ENCODE results near the gene CMTM1. TPM values are rescaled to one million over a fixed set of nuclear protein-coding genes. Genes with fewer than 3 reads are reported as not detected.
"Not testable (repeated sequence)": the region's sequence is repeated elsewhere in the genome, so short reads cannot be mapped to it uniquely, and the experiment has no call there.

CMTM1 gene
- total RNA-seq, 2 donors from 2014 or later: 3.8 to 5.3 TPM

GRCh38 chr16:66594739-66595138 lies 28.5 kb downstream of the CMTM1 start:
- H3K27me3 ChIP-seq (ENCODE audit: control insufficient read depth, insufficient read depth, low read length, poor library complexity, severe bottlenecking): no peaks in the 10 kb centered on the region

GRCh38 chr16:66596559-66596958 lies 30.3 kb downstream of the CMTM1 start:
- H3K9me3 ChIP-seq (ENCODE audit: control insufficient read depth, low read length); H3K27ac ChIP-seq (ENCODE audit: low read depth, low read length); H3K9me3 Mint-ChIP-seq; H3K4me1 ChIP-seq (ENCODE audit: control insufficient read depth, insufficient read depth, low read length); H3K4me1 Mint-ChIP-seq; H3K4me3 ChIP-seq (ENCODE audit: low read length); H3K27ac Mint-ChIP-seq; H3K27me3 Mint-ChIP-seq (ENCODE audit: insufficient read depth); H3K9ac ChIP-seq (ENCODE audit: extremely low read depth, low read length, poor library complexity, severe bottlenecking); H3K4me3 Mint-ChIP-seq; H3K36me3 ChIP-seq (ENCODE audit: control insufficient read depth, insufficient read depth, low read length); H3K36me3 Mint-ChIP-seq (ENCODE audit: low read depth); H3K27me3 ChIP-seq (ENCODE audit: control insufficient read depth, insufficient read depth, low read length, poor library complexity, severe bottlenecking); DNase-seq: not testable (repeated sequence)
- 92% methylated on average over 1 of the region's 4 CpGs; no CpG with 5 or more reads in 1 of the 2 experiments for WGBS, 2 experiments (ENCODE audit: insufficient coverage in 1 of 2, insufficient read length in 1 of 2)

More at GRCh38 chr16:66594739-66595138, 28.5 kb downstream of the CMTM1 start:
- no peak for DNase-seq
- 88 to 92% methylated on average over 7 of the region's 7 CpGs for WGBS, 2 experiments (ENCODE audit: insufficient coverage in 1 of 2, insufficient read length in 1 of 2)
- no peak for TF ChIP-seq CTCF (conservative IDR thresholded peaks at IDR 0.05)
- Mint-ChIP-seq H3K27ac (no peak overlapping the region), H3K27me3 (ENCODE audit: insufficient read depth) (peaks cover 2% of the 10 kb centered on the region), H3K4me1 (no peaks in the 10 kb centered on the region), H3K9me3 (no peaks in the 10 kb centered on the region), H3K36me3 (ENCODE audit: low read depth) (no peaks in the 10 kb centered on the region), H3K4me3 (no peak overlapping the region)
- Histone ChIP-seq H3K9ac (ENCODE audit: extremely low read depth, low read length, poor library complexity, severe bottlenecking) (no peak overlapping the region), H3K9me3 (ENCODE audit: control insufficient read depth, low read length) (no peaks in the 10 kb centered on the region), H3K36me3 (ENCODE audit: control insufficient read depth, insufficient read depth, low read length) (no peaks in the 10 kb centered on the region), H3K4me3 (ENCODE audit: low read length) (no peak overlapping the region), H3K27ac (ENCODE audit: low read depth, low read length) (no peak overlapping the region), H3K4me1 (ENCODE audit: control insufficient read depth, insufficient read depth, low read length) (no peaks in the 10 kb centered on the region)

- no peak overlapping the region for H3K4me3 Mint-ChIP-seq
- H3K9me3 Mint-ChIP-seq: no peaks in the 10 kb centered on the region
- 94% methylated on average over 5 of the region's 5 CpGs; no CpG with 5 or more reads in 1 of the 2 experiments for WGBS, 2 experiments (ENCODE audit: insufficient coverage in 1 of 2, insufficient read length in 1 of 2)
- peaks cover 4% of the 10 kb centered on the region for H3K27me3 Mint-ChIP-seq (ENCODE audit: insufficient read depth)
- TF ChIP-seq CTCF (conservative IDR thresholded peaks at IDR 0.05): no peak
- Histone ChIP-seq H3K36me3 (ENCODE audit: control insufficient read depth, insufficient read depth, low read length) (no peaks in the 10 kb centered on the region), H3K27me3 (ENCODE audit: control insufficient read depth, insufficient read depth, low read length, poor library complexity, severe bottlenecking) (no peaks in the 10 kb centered on the region), H3K9me3 (ENCODE audit: control insufficient read depth, low read length) (no peaks in the 10 kb centered on the region), H3K4me3 (ENCODE audit: low read length) (no peak overlapping the region), H3K4me1 (ENCODE audit: control insufficient read depth, insufficient read depth, low read length) (no peaks in the 10 kb centered on the region), H3K9ac (ENCODE audit: extremely low read depth, low read length, poor library complexity, severe bottlenecking) (no peak overlapping the region), H3K27ac (ENCODE audit: low read depth, low read length) (no peak overlapping the region)
- no peak for DNase-seq
- H3K36me3 Mint-ChIP-seq (ENCODE audit: low read depth): no peaks in the 10 kb centered on the region
- H3K4me1 Mint-ChIP-seq: no peaks in the 10 kb centered on the region
- no peak overlapping the region for H3K27ac Mint-ChIP-seq
These were observed 31.0 kb downstream of the CMTM1 start for GRCh38 chr16:66596986-66597848.
